GM21528 (cell line): Measurements from ENCODE around the gene ST6GALNAC4.

Source experiments
- ATAC-seq: cut with Tn5 transposase; IDR thresholded peaks from one replicate; pipeline ENCODE4 v1.9.1; 2021; ENCODE audit warnings: mild to moderate bottlenecking, moderate library complexity; ENCODE audit not compliant: unreplicated experiment, low FRiP score

The ST6GALNAC4 gene, protein sequence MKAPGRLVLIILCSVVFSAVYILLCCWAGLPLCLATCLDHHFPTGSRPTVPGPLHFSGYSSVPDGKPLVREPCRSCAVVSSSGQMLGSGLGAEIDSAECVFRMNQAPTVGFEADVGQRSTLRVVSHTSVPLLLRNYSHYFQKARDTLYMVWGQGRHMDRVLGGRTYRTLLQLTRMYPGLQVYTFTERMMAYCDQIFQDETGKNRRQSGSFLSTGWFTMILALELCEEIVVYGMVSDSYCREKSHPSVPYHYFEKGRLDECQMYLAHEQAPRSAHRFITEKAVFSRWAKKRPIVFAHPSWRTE

DNA sequence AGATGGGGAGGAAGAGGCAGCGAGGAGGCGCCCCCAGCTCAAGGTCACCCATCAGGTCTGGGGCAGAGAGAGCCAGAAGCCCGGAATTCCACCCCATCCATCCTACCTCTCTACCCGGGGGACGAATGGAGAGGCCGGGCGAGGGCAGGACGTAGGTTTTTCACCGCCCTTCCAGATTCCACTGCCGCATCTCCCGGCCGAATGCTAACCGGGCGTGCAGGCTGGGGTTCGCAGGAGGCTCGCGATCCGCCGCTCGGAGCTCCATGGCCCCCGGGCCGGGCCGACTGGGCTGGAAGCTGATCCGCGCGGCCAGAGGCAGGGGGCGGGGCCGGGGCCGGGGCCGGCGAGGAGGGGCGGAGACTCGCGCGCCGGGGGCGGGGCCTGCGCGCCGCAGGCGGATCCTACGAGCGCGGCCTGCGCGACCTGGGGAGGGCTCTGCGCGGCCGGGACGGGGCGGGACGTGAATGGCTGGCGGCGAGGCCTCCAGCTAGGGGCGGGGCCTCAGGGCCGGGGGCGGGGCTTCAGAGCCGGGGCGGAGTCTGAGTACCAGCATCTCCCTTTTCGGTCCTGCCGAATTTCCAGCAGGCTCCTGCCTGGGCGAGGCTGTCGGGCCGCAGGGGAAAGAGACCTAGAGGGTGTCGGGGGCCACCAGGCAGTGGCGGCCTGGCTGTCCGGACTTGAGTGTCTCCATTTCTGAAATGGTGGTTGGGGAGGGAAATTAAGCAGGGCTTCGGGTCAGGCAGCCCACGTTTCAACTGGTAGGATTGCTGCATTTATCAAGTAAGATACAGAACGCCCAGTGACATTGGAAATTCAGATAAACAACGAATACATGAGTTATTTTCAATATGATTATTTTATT, at the start of gene ST6GALNAC4:
Gene ST6GALNAC4, minus strand, starts transcription at position 322 of the 862 bp plus-strand sequence. CDS start 622 bp downstream, outside the sequence.
- peak; percentile 54 for ATAC-seq

DNA sequence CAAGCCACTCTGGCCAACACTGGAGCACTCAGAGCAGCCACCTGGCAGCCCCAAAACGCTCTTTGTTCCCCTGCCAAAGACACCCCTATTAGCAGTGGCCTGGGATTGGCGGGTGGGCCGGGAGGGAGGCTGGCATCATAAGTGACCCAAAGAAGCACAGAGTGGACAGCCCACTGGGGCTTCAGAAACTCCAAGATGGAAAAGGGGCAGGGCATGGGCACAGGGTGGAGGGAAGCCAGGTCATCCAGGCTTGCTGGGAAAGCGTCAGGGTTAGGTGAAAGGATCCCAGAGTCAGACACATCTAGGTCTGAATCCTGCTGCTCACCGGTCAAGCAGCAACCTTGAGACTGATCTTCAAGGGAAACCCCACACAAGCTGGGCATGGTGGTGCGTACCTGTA, 49.1 kb upstream of the ST6GALNAC4 start:
- no peak for ATAC-seq

DNA sequence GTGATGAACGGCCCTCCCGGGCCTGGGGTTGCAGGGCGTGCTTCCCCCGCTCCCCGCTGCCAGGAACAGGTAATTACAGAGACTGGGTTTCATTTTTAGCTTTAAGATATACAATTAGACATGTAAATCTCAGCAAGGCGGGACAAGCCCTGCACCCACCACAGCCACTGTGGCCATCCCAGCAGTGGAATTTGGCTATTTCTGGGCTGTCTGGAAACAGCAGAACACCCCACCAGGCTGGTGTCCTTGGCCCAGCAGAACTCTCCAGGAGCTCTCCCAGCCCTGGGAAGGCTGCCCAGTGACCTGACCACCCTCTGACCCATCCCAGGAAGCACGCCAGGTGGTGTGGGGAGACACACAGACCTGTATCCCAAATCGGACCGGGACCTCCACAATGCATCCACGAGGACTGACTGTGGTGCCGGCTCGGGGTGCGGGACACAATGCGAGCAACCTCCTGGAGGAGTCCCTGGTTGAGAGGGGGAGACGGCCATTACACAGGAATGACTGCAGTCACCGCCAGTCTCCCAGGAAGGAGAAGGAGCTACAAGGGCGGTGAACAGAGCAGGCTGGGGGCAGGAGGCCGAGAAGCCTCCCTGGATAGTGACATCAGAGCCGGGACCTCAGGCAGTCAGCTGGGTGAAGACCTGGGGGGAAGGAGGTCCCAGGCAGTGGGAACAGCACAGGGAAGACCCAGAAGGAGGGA, 46.7 kb upstream of the ST6GALNAC4 start:
- ATAC-seq, result no peak

DNA sequence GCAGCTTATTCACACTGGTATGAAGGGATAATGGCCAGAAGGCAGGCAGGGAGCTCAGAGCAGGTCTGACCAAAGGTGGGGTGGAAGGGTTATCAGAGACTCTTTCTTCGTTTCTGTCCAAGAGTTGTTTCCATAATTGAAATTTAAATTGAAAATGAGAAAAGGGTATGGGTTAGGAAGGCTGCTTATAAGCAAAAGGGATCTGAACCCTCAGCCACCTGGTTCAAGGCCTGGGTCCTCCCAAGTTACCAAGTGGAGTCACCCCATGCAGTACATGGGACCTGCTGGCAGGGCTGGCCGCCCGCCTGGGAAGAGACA, 46.2 kb upstream of the ST6GALNAC4 start:
- ATAC-seq, result no peak

DNA sequence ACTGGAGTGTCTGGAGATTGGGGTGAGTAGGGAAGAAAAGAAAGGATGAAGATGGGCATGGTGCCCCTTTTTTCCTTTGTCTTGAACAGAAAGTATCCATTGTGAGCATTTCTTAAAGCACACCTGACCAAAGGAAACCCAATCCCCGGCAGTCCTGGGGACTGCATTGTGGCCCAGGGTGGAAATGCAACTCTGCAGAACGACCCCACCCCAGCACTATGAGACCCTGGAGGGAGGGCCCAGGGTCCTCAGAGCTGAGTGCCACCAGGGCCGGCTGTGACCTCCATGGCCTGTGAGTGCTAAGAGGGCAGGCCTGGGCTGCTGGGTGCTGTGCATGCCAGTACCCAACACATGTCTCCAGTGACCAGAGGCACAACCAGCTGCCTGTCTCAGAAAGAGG, 45.4 kb upstream of the ST6GALNAC4 start:
- no peak for ATAC-seq

DNA sequence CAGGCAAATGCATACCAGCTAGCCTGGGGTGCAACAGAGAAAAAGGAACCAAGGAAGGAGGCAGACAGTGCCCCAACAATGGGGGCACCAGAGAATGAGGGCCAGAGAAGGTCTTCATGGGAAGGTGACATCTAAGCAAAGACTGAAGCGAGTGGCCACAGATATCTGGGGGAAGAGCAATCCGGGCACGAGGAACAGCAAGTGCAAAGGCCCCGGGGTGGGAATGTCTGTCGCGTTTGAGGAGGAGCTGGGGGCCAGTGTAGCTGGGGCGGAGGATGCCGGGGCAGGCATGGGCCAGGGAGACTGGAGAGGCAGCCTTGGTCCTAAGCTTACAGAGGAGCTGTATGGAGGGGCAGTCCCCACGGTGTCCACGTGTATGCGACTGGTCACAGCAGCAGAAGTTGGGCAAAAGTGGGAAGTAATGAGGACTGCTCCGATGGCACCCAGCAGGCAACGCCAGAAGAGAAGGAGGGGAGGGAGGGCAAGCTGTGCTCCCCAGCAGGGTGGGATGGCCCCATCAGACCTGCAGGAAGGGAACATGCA, 44.8 kb upstream of the ST6GALNAC4 start:
- no peak for ATAC-seq

DNA sequence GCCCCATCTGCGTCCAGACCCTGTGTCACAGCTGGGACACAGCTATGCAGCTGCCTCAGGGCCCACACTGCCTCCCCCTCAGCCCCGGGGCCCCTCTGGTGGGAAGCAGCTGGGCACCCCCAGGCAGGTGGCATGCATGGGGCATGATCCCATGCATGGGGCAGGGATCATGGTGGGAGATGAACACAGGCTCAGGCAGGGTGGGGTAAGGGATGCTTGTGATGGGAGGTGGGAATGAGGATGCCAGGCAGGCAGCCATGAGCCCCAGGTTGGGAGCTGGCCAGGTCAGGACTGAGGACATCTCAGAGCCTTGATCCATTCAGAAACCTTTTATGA, 44.3 kb upstream of the ST6GALNAC4 start:
- ATAC-seq, result no peak

DNA sequence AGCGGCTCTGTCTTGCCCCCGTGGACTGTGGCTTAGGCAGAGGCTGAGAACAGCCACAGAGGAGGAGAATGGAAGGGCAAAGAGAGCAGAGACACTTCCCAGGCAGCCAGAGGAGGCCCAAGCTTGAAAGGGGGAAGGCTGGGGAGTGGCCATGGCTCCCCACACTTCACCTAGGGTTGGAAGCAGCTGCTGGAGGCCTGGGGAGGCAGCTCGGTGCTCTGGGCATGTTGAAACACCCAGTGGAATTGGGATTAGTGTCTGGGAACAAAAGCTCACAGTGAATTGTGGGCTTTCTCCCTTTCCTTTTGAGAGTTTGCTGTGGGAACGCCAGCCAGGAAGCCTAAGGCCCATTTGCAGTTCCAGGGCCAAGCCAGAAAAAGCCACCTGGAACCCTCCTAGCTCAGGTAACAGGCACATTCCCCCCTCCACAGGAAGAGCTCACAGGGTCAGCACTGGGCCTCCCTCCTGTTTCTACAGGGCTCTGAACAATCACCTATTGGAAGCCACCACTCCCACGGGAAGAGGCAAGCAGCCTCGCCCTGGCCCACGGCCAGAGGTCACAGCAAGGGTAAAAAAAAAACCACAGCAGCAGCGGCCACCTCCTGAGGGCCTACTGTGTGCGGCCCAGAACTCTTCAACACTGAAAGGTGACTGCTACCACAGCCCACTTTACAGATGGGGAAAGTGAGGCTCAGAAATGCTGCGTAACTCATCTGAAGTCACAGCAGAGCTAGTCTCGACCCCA, 43.7 kb upstream of the ST6GALNAC4 start:
- no peak for ATAC-seq

DNA sequence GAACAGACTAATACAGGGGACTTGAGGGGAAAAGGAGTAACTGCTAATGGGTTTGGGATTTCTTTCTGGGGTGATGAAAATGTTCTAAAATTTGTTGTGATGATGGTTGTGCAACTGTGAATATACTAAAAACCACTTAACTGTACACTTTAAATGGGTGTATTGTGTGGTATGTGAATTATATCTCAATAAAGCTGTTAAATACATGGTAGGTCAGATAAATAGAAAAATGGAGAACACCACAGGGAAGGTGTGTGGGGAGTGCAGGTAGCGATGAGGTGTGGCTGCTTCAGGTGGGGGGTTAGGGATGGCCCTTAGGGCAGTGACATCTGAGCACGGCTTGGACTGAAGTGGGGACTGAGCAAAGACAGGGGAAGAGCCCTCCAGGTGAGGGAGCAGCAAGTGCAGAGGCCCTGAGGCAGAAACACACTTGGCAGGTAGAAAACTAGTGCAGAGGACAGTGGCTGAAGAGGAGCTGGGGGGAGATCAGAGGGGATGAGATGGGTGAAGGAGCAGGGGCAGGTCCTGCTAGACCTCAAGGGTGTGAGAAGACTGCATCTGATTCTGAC, 43.1 kb upstream of the ST6GALNAC4 start:
- no peak for ATAC-seq

DNA sequence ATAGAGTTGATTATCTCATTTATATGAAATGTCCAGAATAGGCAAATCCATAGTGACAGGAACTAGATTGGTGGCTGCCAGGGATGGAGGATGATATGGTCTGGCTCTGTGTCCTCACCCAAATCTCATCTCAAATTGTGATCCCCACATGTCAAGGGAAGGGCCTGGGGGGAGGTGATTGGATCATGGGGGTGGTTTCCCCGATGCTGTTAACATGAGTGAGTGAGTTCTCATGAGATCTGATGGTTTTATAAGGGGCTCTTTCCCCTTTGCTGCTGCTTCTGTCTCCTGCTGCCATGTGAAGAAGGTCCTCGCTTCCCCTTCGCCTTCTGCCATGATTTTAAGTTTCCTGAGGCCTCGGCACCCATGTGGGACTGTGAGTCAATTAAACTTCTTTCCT, 42.6 kb upstream of the ST6GALNAC4 start:
- ATAC-seq, result no peak

DNA sequence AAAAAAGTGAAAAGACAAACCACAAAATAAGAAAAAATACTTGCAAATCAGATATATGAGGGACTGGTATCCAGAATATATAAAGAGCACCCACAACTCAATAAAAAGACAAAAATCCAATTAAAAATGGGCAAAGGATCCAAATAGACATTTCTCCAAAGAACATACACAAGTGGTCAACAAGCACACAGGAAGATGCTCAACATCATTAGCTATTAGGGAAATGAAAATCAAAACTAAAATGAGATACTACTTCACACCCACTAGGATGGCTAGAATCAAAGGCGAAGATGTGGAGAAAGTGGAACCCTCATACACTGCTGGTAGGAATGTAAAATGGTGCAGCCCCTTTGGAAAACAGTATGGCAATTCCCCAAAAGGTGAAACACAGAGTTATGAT, 41.9 kb upstream of the ST6GALNAC4 start:
- no peak for ATAC-seq

DNA sequence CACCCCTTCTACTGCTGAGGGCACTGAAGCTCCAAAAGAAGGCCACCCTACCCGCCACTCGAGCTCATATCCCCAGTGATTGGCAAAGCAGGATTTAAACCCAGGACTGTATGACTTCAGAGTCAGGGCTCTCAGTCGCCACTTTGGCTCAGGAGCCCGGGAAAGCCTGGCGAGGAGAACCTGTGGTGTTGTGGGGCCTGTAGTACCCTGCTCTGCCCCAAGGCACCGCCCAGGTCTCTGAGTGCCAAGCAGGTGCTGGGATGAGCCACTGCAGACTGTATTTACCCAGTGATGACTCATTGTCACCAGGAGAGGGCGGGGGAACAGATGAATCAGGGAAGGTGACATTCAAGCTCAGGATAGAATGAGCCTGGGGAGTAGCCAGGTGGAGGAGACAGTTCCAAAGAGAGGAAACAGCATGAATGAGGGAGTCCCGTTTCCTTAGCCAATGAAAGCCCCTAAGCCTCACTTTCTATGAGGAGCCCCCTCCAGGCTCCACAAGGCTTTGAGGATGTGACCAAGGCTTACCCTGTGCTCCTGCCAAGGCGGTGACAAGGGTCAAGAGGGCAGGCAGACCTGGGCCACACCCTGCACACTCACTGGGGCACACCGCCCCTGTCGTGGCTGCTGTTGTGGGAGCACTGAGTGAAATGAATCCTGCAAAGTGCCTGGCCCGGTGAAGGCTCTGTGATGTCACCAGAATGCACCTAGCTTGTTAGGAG, 38.6 kb upstream of the ST6GALNAC4 start:
- ATAC-seq, result no peak

DNA sequence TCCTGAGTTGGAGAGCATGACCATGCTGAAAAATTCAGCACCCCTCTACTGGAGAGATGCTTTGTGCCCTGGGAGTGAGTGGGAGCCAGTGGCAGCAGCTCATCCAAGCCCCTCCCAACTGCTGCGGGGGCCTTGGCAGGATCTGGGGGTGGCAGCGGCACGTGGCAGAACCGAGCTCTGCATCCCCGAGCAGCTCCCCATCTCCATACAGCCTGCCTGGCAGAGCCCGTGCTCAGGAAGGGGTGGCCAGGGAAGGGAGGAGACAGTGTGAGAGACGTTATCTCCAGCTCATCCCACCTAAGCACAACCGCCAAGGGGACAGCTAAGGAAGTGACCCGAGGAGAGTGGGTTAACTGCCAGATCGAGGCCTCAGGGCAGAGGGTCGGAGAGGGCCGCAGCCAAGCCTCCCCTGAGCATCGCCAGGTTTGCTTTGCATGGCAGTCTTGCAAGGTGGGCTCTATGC, 38.0 kb upstream of the ST6GALNAC4 start:
- ATAC-seq, result no peak

DNA sequence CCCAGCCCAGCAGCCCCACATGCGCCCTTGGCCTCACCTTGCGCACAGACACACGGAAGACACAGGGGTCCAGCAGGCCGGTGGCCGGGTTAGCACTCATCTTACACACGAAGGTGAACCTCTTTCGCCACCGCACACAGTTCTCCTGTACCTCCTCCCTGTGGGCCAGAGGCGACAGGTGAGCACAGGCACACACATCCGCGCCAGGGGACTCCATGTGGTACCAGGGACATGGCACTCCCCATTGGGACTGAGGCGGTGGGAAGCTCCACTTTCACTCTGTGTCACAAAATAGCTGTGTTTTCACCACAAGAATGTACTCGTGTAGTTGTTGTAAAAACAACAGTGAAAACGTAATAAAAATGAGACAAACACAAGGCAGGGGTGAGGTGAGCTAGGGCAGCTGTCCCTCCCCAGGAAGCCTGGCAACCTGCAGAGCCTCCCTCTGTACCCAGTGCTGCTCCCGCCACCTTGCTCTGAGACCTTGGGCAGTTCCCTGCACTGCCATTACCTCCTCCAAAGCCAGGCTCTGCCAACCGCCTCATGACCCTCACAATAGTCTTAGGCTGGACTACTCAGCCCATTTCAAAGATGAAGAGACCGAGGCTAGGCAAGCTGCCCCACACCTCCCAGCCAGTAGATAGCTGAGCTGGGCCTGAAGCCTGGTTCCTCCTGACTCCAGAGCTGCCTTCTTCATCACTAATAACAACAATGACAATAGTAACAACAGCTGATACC, 37.1 kb upstream of the ST6GALNAC4 start:
- no peak for ATAC-seq

DNA sequence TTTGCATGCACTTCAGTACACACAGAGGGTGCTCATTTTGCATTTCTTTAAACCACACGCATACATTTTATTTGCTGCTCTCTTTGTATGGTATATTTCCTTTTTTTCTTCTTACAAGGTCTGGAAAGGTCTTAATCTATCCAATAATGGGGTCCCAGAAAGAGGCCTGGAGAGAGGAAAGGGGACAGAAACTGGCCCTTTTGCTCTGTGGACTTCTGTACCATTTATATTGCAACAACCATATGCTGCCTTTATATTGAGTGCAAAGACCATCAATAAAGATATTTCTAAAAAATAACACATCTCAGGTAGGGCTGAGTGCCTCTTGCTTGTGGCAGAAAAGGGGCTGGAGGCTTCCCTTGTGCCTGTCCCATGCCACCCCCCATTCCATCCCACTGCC, 36.3 kb upstream of the ST6GALNAC4 start:
- ATAC-seq, result no peak

DNA sequence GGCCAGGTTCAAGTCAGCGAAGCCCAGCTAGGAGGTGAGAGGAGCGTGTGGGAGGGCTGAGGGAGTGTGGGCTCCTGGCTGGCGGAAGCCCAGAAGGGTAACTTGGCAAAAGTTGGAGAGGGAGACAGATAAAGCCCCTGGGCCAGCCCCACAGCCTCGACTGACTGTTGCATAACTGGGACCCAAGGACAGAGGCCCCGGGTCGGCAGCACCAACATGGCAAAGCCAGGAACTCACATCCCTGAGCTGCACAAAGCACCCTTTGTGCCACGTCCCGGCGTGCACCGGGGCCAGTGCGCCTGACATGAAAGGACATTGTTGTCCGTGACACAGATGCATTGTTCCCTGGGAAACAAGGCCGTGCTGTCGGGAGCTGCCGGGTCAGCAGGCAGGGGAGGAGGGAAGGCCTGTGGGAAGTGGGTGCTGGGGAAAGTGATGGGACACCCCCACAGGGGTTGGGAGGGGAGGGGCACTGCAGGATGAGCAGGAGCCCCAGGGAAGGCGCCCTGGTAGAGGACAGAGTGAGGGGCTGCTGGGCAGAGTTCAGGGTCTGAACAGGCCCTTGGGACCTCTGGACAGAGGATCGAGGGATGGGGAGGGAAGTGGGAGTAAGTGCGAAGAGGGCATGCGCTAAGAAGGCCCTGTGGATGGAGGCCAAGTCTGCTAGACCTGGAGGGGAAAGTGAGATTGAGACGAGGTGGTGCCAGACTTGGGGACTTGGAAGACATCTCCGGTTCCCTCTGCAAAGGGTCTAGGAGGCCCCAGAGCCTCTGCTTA, 33.9 kb upstream of the ST6GALNAC4 start:
- no peak for ATAC-seq

DNA sequence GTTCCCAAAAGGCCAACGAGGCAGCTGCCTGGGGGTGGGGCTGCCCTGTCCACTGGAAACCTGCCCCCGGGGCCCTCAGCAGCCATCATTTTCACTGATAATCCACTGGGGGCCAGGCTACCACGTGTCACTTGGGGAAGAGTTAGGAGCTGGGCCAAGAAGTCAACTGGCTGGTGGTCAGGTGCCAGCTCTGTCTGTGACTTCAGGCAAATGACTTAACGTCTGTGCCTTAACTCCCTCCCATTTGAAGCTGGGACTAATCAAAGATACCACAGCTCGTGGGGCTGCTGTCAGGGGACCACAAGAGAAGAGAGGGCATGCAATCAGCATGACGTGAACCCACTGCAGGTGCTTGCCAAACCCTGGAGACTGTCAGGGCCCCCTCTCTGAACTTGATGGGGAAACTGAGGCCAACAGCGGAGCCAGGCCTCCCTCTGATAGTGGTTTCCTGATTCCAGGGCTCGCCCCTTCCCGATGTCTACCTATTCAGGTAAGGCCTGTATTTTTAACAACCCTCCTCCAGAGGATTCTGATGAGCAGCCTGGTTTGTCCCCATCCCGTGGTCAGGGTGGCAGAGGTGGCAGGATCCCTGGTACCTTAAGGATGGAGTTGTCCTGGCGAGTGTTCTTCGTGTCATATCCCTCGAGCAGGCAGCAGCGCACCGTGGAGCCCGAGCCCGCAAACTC, 33.1 kb upstream of the ST6GALNAC4 start:
- no peak for ATAC-seq
